K562 (cell line): ENCODE results near the gene DNAJC2. TPM values are rescaled to one million over a fixed set of nuclear protein-coding genes. Genes with fewer than 3 reads are reported as not detected.

Source experiments
- ARID1B ChIP-seq: fragments of 450-650 bp; IDR thresholded peaks from 2 replicates; pipeline ENCODE4 v1.6.1; 2016; ENCODE audit warnings: antibody characterized with exemption, mild to moderate bottlenecking, inconsistent platforms
- BCLAF1 ChIP-seq, 2 experiments: fragments of 450-650 bp in 1 of 2; IDR thresholded peaks; 2 replicates each; pipeline ENCODE4 v1.6.1; 2011 to 2017; ENCODE audit warnings: low read depth in 2 of 2, antibody characterized with exemption in 1 of 2, borderline replicate concordance in 1 of 2, low read length in 1 of 2, mild to moderate bottlenecking in 1 of 2, mixed read lengths in 1 of 2; ENCODE audit not compliant: control insufficient read depth in 1 of 2
- DIDO1 ChIP-seq: fragments of 450-650 bp; IDR thresholded peaks from 2 replicates; pipeline ENCODE4 v1.6.1; 2016; ENCODE audit warnings: low read depth, missing biosample characterization, missing genetic modification characterization
- EZH2 ChIP-seq: IDR thresholded peaks from 2 replicates; pipeline ENCODE4 v1.6.1; 2012; ENCODE audit warnings: low read depth, mild to moderate bottlenecking, inconsistent platforms, low read length, borderline replicate concordance
- FOXK2 ChIP-seq, 2 experiments: fragments of 450-650 bp; IDR thresholded peaks in 1 of 2; conservative IDR thresholded peaks in 1 of 2; 2 replicates each; pipeline ENCODE4 v1.6.1; 2016; ENCODE audit warnings: low read depth in 2 of 2, mild to moderate bottlenecking in 1 of 2
- GABPB2 ChIP-seq: fragments of 250-450 bp; sonication (Bioruptor Pico); conservative IDR thresholded peaks from 2 replicates; pipeline ENCODE4 v1.5.1; 2021; ENCODE audit warnings: mild to moderate bottlenecking
- HDAC3 ChIP-seq: fragments of 450-650 bp; IDR thresholded peaks from 2 replicates; pipeline ENCODE4 v1.6.1; 2018; ENCODE audit warnings: borderline replicate concordance, mild to moderate bottlenecking, moderate library complexity; ENCODE audit not compliant: partially characterized antibody
- HNRNPL ChIP-seq: fragments of 200-400 bp; formaldehyde crosslinking; IDR thresholded peaks from 2 replicates; pipeline ENCODE4 v1.6.1; 2017; ENCODE audit warnings: low read depth, mild to moderate bottlenecking, low read length
- KDM5B ChIP-seq: fragments of 200-600 bp; sonication (generic); IDR thresholded peaks from 2 replicates; pipeline ENCODE4 v1.6.1; 2012; ENCODE audit warnings: low read depth, mild to moderate bottlenecking, moderate library complexity, low read length, control low read depth, inconsistent platforms; ENCODE audit not compliant: insufficient replicate concordance
- MLLT1 ChIP-seq, 2 experiments: fragments of 450-650 bp; IDR thresholded peaks; 2 replicates each; pipeline ENCODE4 v1.6.1; 2016
- MXD1 ChIP-seq: fragments of 250-450 bp; sonication (Bioruptor Pico); IDR thresholded peaks from 2 replicates; pipeline ENCODE4 v1.8.0; 2021; ENCODE audit warnings: borderline replicate concordance, mild to moderate bottlenecking, moderate library complexity; ENCODE audit not compliant: poor library complexity, severe bottlenecking
- SIN3A ChIP-seq, 2 experiments: fragments of 150-350 bp in 1 of 2; IDR thresholded peaks; 2 replicates each; pipeline ENCODE4 v1.6.1; 2011 to 2016; ENCODE audit warnings: borderline replicate concordance in 2 of 2, low read depth in 2 of 2, low read length in 2 of 2, mild to moderate bottlenecking in 2 of 2, moderate library complexity in 2 of 2; ENCODE audit not compliant: control insufficient read depth in 1 of 2
- SNIP1 ChIP-seq: fragments of 450-650 bp; IDR thresholded peaks from 2 replicates; pipeline ENCODE4 v1.7.1; 2017; ENCODE audit warnings: low read depth, mild to moderate bottlenecking
- TOE1 ChIP-seq, 2 experiments: fragments of 450-650 bp in 1 of 2; sonication (generic) in 1 of 2; formaldehyde crosslinking in 1 of 2; IDR thresholded peaks; 2 replicates each; pipeline versions ENCODE4 v1.7.1 to v1.8.0; 2016 to 2022; ENCODE audit warnings: borderline replicate concordance in 2 of 2, mild to moderate bottlenecking in 2 of 2, antibody characterized with exemption in 1 of 2, inconsistent platforms in 1 of 2, low read depth in 1 of 2, missing genetic modification reagents in 1 of 2, moderate library complexity in 1 of 2
- TRIM25 ChIP-seq: fragments of 450-650 bp; IDR thresholded peaks from 2 replicates; pipeline ENCODE4 v1.7.0; 2016; ENCODE audit warnings: borderline replicate concordance
- TSC22D4 ChIP-seq: fragments of 450-650 bp; IDR thresholded peaks from 2 replicates; pipeline ENCODE4 v1.6.1; 2016; ENCODE audit warnings: missing genetic modification characterization, missing biosample characterization, control low read depth
- U2AF1 ChIP-seq: fragments of 200-400 bp; formaldehyde crosslinking; optimal IDR thresholded peaks from 2 replicates; pipeline ENCODE3; 2017; ENCODE audit warnings: mild to moderate bottlenecking, low read depth, low read length, moderate library complexity
- ZNF23 ChIP-seq: fragments of 250-450 bp; sonication (Bioruptor Pico); IDR thresholded peaks from 2 replicates; pipeline ENCODE4 v1.4.0; 2020; ENCODE audit warnings: mild to moderate bottlenecking
- polyA plus RNA-seq, 8 experiments: library from polyadenylated mRNA; depleted of rRNA in 4 of 8; stranded (reverse) in 5 of 8; unstranded in 3 of 8; fragments of >200 nt; fragmentation: Nextera tagmentation in 2 of 8; fragmentation: Illumina TruSeq in 1 of 8; extraction: Ambion mirVana in 2 of 8; extraction: Trizol in 1 of 8; gene quantifications; 2 replicates each; pipeline versions ENCODE4 v1.2.1 to v1.2.3, GENCODE V29; 2011 to 2014; ENCODE audit warnings: inconsistent platforms in 1 of 8, missing spikeins in 1 of 8
- total RNA-seq, 7 experiments: library from RNA; depleted of rRNA in 6 of 7; stranded (reverse); fragments of >200 nt in 6 of 7; fragmentation: Illumina TruSeq in 2 of 7; extraction: Trizol in 2 of 7; gene quantifications; 2 replicates each; pipeline versions ENCODE4 v1.2.1 to v1.2.3, GENCODE V29; 2011 to 2021; ENCODE audit warnings: low replicate concordance in 1 of 7

The DNAJC2 gene
- total and polyA plus RNA-seq, 9 of the 15 experiments (the other 6 are each of a cell fraction or from before 2014, with no cell fraction given): 40.2 to 157 (median 92.1) TPM

- TF ChIP-seq MLLT1 (IDR thresholded peaks at IDR 0.05) (peak; percentile 20 to 78; a peak in 2 of 4 replicates), MXD1 (no peak), SIN3A (IDR thresholded peaks at IDR 0.05; ENCODE audit: borderline replicate concordance in 2 of 2, control insufficient read depth in 1 of 2, low read depth in 2 of 2, low read length in 2 of 2) (no peak), KDM5B (no peak), HDAC3 (no peak), HNRNPL (no peak), BCLAF1 (IDR thresholded peaks at IDR 0.05; ENCODE audit: borderline replicate concordance in 1 of 2, control insufficient read depth in 1 of 2, low read depth in 2 of 2, low read length in 1 of 2) (0 out of 4 replicates have a peak, but pooled peaks of 1 of the 2 experiments have one; percentile 30), U2AF1 (no peak), GABPB2 (CRISPR knock-in tag) (no peak), TOE1 (IDR thresholded peaks at IDR 0.05; ENCODE audit: borderline replicate concordance) (0 out of 2 replicates have a peak, but pooled peaks have one; percentile 19), TOE1 (CRISPR knock-in tag; IDR thresholded peaks at IDR 0.05; ENCODE audit: borderline replicate concordance, low read depth) (no peak), ZNF23 (no peak), EZH2 (no peak), DIDO1 (tag) (0 out of 2 replicates have a peak, but pooled peaks have one; percentile 29), FOXK2 (conservative IDR thresholded peaks at IDR 0.05 in 1 of 2, IDR thresholded peaks at IDR 0.05 in 1 of 2; ENCODE audit: low read depth in 2 of 2) (0 out of 4 replicates have a peak, but pooled peaks of 1 of the 2 experiments have one; percentile 16), TSC22D4 (peak; percentile 84), SNIP1 (no peak), ARID1B (0 out of 2 replicates have a peak, but pooled peaks have one; percentile 26), TRIM25 (no peak; the same call in 1 of the 2 replicates)
Observed at GRCh38 chr7:103381280-103382031, 36.9 kb upstream of the DNAJC2 start (continued).
